SK-N-MC (cell line): Measurements from ENCODE around the gene P3H3.

Source experiments
- EZH2 ChIP-seq: fragments of 200-600 bp; sonication (generic); IDR thresholded peaks from one replicate; pipeline ENCODE4 v1.6.1; 2017; ENCODE audit warnings: antibody characterized with exemption
- FOXP2 ChIP-seq: optimal IDR thresholded peaks from 2 replicates; pipeline ENCODE3; 2011; ENCODE audit warnings: mild to moderate bottlenecking, moderate library complexity; ENCODE audit not compliant: insufficient read depth; ENCODE audit errors: extremely low read length, control extremely low read depth
- POLR2AphosphoS5 ChIP-seq: IDR thresholded peaks from 2 replicates; pipeline ENCODE4 v1.6.1; 2012; ENCODE audit warnings: mild to moderate bottlenecking, low read depth, low read length, borderline replicate concordance

- TF ChIP-seq EZH2, result no peak
- no peak for TF ChIP-seq POLR2AphosphoS5
- no peak for TF ChIP-seq FOXP2
Observed at GRCh38 chr12:6819106-6820030, 8.8 kb upstream of the P3H3 start.
